A673 (cell line): Measurements from ENCODE around the gene KRT74.

Experiments used
- EZH2 ChIP-seq: fragments of 200-600 bp; sonication (generic); IDR thresholded peaks from 2 replicates; pipeline ENCODE4 v1.6.1; 2017; ENCODE audit warnings: borderline replicate concordance, low read depth, mild to moderate bottlenecking, mixed read lengths, antibody characterized with exemption, low read length; ENCODE audit not compliant: poor library complexity, severe bottlenecking
- TF ChIP-seq, protein P1 (sequence below): fragments of 300-800, 200-600 bp; sonication (generic); conservative IDR thresholded peaks from 2 replicates; pipeline ENCODE4 v1.5.1; 2017; ENCODE audit warnings: low read depth, mild to moderate bottlenecking, antibody characterized with exemption, low read length, moderate library complexity, mixed read lengths

DNA sequence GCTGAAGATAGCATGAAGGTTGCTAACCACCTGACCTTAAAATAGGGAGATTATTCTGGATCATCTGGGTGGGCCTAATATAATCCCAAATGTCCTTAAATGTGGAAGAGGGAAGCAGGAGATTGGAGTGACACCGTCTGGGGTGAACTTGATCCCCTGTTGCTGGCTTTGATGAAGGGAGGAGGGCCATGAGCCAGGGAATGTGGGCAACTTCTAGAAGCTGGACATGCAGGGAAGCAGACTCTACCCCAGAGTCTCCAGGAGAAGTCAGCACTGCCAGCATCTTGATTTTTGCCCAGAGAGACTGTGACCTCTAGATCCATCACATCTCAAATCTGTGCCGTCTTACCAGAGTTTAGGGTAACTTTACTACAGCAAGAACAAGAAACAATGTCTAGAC lies 44.2 kb downstream of the KRT74 start:
- TF ChIP-seq, protein P1, sequence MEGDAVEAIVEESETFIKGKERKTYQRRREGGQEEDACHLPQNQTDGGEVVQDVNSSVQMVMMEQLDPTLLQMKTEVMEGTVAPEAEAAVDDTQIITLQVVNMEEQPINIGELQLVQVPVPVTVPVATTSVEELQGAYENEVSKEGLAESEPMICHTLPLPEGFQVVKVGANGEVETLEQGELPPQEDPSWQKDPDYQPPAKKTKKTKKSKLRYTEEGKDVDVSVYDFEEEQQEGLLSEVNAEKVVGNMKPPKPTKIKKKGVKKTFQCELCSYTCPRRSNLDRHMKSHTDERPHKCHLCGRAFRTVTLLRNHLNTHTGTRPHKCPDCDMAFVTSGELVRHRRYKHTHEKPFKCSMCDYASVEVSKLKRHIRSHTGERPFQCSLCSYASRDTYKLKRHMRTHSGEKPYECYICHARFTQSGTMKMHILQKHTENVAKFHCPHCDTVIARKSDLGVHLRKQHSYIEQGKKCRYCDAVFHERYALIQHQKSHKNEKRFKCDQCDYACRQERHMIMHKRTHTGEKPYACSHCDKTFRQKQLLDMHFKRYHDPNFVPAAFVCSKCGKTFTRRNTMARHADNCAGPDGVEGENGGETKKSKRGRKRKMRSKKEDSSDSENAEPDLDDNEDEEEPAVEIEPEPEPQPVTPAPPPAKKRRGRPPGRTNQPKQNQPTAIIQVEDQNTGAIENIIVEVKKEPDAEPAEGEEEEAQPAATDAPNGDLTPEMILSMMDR, result no peak
- no peak for TF ChIP-seq EZH2
